Activated CD4-positive, alpha-beta T cell treated with anti-CD3 and anti-CD28 coated beads, Interleukin-2, amount 10 ng/mL, durations not matched to agents 7 days and 5 days (primary cell): ENCODE measurements around the gene ALOX5. TPM values are rescaled to one million over a fixed set of nuclear protein-coding genes. Genes with fewer than 3 reads are reported as not detected.
"Not testable (repeated sequence)": the region's sequence is repeated elsewhere in the genome, so short reads cannot be mapped to it uniquely, and the experiment has no call there.

Source experiments
- CTCF ChIA-PET: fragments of 350-600 bp; sonication (Branson Sonifier 250); formaldehyde crosslinking; loops from one replicate; lab custom pipeline; 2021; ENCODE audit warnings: antibody characterized with exemption; lab: Charles Lee
- POLR2A ChIA-PET: fragments of 350-600 bp; sonication (Branson Sonifier 250); formaldehyde crosslinking; loops from one replicate; lab custom pipeline; 2021; ENCODE audit warnings: antibody characterized with exemption; lab: Charles Lee
- DNase-seq: peaks from one replicate; pipeline ENCODE4 v3.0.0-alpha.2; 2020
- H3K27ac Mint-ChIP-seq: one replicate; pipeline ENCODE4 v1.8.0; 2021; ENCODE audit warnings: mild to moderate bottlenecking, moderate library complexity, mixed read lengths
- H3K27me3 Mint-ChIP-seq: one replicate; pipeline ENCODE4 v1.8.0; 2021; ENCODE audit warnings: mixed read lengths
- H3K36me3 Mint-ChIP-seq: one replicate; pipeline ENCODE4 v1.8.0; 2021; ENCODE audit warnings: low read depth, mixed read lengths
- H3K4me1 Mint-ChIP-seq: one replicate; pipeline ENCODE4 v1.8.0; 2021; ENCODE audit warnings: mixed read lengths
- H3K4me3 Mint-ChIP-seq: one replicate; pipeline ENCODE4 v1.8.0; 2021; ENCODE audit warnings: mild to moderate bottlenecking, moderate library complexity, mixed read lengths
- H3K9me3 Mint-ChIP-seq: one replicate; pipeline ENCODE4 v1.8.0; 2021; ENCODE audit warnings: mixed read lengths
- total RNA-seq, 2 experiments: library from RNA; stranded (reverse); gene quantifications; one replicate each; pipeline ENCODE4 v1.2.3, GENCODE V29; 2021

ALOX5 gene
- 1 to 10 TPM; 6.7 to 9.0 TPM for total RNA-seq

DNA sequence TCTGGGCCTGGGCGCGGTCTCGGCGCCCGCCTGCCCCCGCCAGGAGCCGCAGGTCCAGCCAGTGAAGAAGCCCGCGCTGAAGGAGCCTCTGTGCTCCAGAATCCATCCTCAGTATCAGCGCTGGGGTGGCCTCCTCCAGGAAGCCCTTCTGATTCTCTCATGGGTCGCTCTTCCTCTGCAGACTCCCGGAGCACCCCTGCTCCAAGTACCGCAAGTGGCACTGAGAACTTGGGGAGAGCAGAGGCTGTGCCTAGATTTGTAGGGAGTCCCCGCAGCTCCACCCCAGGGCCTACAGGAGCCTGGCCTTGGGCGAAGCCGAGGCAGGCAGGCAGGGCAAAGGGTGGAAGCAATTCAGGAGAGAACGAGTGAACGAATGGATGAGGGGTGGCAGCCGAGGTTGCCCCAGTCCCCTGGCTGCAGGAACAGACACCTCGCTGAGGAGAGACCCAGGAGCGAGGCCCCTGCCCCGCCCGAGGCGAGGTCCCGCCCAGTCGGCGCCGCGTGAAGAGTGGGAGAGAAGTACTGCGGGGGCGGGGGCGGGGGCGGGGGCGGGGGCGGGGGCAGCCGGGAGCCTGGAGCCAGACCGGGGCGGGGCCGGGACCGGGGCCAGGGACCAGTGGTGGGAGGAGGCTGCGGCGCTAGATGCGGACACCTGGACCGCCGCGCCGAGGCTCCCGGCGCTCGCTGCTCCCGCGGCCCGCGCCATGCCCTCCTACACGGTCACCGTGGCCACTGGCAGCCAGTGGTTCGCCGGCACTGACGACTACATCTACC lies at the start of gene ALOX5:
Gene ALOX5, plus strand, starts transcription at position 641 of the 774 bp plus-strand sequence. Its CDS starts 64 bp downstream, at position 705.
- Mint-ChIP-seq H3K27me3 (peaks cover 73% of the 10 kb centered on the region), H3K27ac (peak within 1 kb of the TSS; percentile 73), H3K9me3 (no peaks in the 10 kb centered on the region), H3K36me3 (peaks cover 2% of the 10 kb centered on the region), H3K4me3 (peak within 1 kb of the TSS; percentile 72), H3K4me1 (peaks cover 29% of the 10 kb centered on the region)
- CTCF ChIA-PET, result no interaction called here
- DNase-seq, result peak; percentile 48
- POLR2A ChIA-PET, result no interaction called here

DNA sequence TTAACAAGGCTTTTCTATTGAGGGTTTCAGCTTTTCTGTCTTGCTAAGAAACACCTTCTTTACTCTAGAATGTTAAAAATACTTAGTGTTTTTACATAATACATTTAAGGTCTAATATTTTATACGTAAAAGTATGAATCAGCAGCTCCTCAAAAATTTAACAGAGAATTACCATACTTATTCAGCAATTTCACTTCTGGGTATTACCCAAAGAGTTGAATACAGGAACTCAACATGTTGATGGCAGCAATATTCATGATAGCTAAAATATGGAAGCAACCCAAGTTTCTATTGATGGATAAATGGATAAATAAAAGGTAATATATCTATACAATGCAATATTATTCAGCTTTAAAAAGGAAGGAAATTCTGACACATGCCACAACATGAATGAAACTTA lies 48.9 kb upstream of the ALOX5 start:
- ChIA-PET CTCF (no interaction called here), POLR2A (no interaction called here)
- Mint-ChIP-seq H3K27ac (no peak overlapping the region), H3K27me3 (peaks cover 54% of the 10 kb centered on the region), H3K36me3 (no peaks in the 10 kb centered on the region), H3K9me3 (no peaks in the 10 kb centered on the region), H3K4me3 (no peak overlapping the region), H3K4me1 (no peaks in the 10 kb centered on the region)
- no peak for DNase-seq

DNA sequence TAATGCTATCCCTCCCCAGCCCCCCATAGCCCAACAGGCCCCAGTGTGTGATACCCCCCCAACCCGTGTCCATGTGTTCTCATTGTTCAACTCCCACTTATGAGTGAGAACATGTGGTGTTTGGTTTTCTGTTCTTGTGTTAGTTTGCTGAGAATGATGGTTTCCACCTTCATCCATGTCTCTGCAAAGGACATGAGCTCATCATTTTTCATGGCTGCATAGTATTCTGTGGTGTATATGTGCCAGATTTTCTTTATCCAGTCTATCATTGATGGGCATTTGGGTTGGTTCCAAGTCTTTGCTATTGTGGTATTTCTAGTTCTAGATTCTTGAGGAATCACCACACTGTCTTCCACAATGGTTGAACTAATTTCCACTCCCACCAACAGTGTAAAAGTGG lies 47.2 kb upstream of the ALOX5 start:
- H3K36me3 Mint-ChIP-seq, POLR2A ChIA-PET, CTCF ChIA-PET, H3K4me3 Mint-ChIP-seq, H3K27ac Mint-ChIP-seq, H3K9me3 Mint-ChIP-seq, DNase-seq, H3K4me1 Mint-ChIP-seq: not testable (repeated sequence)
- peaks cover 63% of the 10 kb centered on the region for H3K27me3 Mint-ChIP-seq

DNA sequence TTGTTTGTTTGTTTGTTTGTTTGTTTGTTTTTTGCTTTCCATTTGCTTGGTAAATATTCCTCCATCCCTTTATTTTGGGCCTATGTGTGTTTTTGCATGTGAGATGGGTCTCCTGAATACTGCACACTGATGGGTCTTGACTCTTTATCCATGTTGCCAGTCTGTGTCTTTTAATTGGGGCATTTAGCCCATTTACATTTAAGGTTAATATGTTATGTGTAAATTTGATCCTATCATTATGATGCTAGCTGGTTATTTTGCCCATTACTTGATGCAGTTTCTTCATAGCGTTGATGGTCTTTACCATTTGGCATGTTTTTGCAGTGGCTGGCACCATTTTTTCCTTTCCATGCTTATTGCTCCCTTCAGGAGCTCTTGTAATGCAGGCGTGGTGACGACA lies 42.2 kb upstream of the ALOX5 start:
- CTCF ChIA-PET, result interaction anchor here (1.1 to 1.5 kb wide), 3 partner anchors 10 to 111 kb away, joined by 3 to 5 read pairs (median 3); no protein-coding TSS in a partner anchor
- H3K9me3 Mint-ChIP-seq, H3K36me3 Mint-ChIP-seq, DNase-seq, H3K4me3 Mint-ChIP-seq, H3K4me1 Mint-ChIP-seq, POLR2A ChIA-PET, H3K27ac Mint-ChIP-seq: not testable (repeated sequence)
- H3K27me3 Mint-ChIP-seq, result peaks cover 37% of the 10 kb centered on the region

DNA sequence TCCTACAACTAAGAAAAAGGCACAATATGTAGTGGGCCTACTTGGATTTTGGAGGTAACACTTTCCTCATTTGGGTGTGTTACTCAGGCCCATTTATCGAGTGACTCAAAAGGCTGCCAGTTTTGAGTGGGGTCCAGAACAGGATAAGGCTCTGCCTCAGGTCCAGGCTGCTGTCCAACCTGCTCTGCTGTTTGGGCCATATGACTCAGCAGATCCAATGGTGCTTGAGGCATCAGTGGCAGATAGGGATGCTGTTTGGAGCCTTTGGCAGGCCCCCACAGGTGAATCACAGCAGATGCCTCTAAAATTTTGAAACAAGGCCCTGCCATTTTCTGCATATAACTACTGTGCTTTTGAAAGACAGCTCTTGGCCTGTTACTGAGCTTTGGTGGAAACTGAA lies 34.1 kb upstream of the ALOX5 start:
- no peaks in the 10 kb centered on the region for H3K4me1 Mint-ChIP-seq
- H3K27me3 Mint-ChIP-seq, result peaks cover 19% of the 10 kb centered on the region
- POLR2A ChIA-PET, result no interaction called here
- CTCF ChIA-PET, result interaction anchor here (0.6 kb wide), 1 partner anchor 966 kb away, joined by 3 read pairs; no protein-coding TSS in a partner anchor
- no peak overlapping the region for H3K27ac Mint-ChIP-seq
- H3K9me3 Mint-ChIP-seq, result peaks cover 14% of the 10 kb centered on the region
- H3K36me3 Mint-ChIP-seq, result no peaks in the 10 kb centered on the region
- no peak overlapping the region for H3K4me3 Mint-ChIP-seq
- DNase-seq, result no peak

DNA sequence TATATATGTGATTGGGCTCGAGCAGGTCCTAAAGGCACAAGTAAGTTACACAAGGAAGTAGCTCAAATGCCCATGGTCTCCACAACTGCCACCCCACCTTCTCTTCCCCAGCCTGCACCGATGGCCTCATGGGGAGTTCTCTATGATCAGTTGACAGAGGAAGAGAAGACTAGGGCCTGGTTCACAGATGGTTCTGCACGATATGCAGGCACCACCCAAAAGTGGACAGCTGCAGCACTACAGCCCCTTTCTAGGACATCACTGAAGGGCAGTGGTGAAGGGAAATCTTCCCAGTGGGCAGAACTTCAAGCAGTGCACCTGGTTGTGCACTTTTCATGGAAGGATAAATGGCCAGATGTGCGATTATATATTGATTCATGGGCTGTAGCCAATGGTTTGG lies 33.6 kb upstream of the ALOX5 start:
- H3K36me3 Mint-ChIP-seq, H3K27ac Mint-ChIP-seq, DNase-seq, H3K4me1 Mint-ChIP-seq, H3K4me3 Mint-ChIP-seq, POLR2A ChIA-PET: not testable (repeated sequence)
- Mint-ChIP-seq H3K27me3 (peaks cover 19% of the 10 kb centered on the region), H3K9me3 (peaks cover 14% of the 10 kb centered on the region)
- CTCF ChIA-PET, result interaction anchor here (0.6 kb wide), 1 partner anchor 965 kb away, joined by 3 read pairs; no protein-coding TSS in a partner anchor

DNA sequence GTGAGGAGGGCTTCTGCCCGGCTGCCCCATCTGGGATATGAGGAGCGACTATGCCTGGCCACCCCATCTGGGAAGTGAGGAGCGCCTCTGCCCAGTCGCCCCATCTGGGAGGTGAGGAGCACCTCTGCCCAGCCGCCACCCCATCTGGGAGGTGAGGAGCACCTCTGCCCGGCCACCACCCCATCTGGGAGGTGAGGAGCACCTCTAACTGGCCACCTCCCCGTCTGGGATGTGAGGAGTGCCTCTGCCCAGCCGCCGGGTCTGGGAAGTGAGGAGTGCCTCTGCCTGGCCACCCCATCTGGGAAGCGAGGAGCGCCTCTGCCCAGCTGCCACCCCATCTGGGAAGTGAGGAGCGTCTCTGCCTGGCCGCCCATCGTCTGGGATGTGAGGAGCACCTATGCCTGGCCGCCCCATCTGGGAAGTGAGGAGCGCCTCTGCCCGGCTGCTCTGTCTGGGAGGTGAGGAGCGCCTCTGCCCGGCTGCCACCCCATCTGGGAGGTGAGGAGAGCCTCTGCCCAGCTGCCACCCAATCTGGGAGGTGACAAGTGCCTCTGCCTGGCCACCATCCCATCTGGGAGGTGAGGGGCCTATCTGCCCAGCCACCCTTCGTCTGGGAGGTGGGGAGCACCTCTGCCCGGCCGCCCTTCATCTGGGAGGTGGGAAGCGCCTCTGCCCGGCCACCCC lies 27.2 kb upstream of the ALOX5 start:
- H3K9me3 Mint-ChIP-seq, DNase-seq, H3K36me3 Mint-ChIP-seq, H3K4me1 Mint-ChIP-seq, POLR2A ChIA-PET, CTCF ChIA-PET, H3K4me3 Mint-ChIP-seq, H3K27ac Mint-ChIP-seq: not testable (repeated sequence)
- peaks cover 23% of the 10 kb centered on the region for H3K27me3 Mint-ChIP-seq

DNA sequence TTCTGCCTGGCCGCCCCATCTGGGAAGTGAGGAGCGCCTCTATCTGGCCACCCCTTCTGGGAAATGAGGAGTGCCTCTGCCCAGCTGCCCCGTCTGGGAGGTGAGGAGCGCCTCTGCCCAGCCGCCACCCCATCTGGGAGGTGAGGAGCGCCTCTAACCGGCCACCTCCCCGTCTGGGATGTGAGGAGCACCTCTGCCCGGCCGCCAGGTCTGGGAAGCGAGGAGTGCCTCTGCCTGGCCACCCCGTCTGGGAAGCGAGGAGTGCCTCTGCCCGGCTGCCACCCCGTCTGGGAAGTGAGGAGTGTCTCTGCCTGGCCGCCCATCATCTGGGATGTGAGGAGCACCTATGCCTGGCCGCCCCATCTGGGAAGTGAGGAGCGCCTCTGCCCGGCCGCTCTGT lies 26.6 kb upstream of the ALOX5 start:
- H3K36me3 Mint-ChIP-seq, DNase-seq, CTCF ChIA-PET, POLR2A ChIA-PET, H3K27ac Mint-ChIP-seq, H3K4me3 Mint-ChIP-seq, H3K4me1 Mint-ChIP-seq, H3K9me3 Mint-ChIP-seq: not testable (repeated sequence)
- peaks cover 23% of the 10 kb centered on the region for H3K27me3 Mint-ChIP-seq

DNA sequence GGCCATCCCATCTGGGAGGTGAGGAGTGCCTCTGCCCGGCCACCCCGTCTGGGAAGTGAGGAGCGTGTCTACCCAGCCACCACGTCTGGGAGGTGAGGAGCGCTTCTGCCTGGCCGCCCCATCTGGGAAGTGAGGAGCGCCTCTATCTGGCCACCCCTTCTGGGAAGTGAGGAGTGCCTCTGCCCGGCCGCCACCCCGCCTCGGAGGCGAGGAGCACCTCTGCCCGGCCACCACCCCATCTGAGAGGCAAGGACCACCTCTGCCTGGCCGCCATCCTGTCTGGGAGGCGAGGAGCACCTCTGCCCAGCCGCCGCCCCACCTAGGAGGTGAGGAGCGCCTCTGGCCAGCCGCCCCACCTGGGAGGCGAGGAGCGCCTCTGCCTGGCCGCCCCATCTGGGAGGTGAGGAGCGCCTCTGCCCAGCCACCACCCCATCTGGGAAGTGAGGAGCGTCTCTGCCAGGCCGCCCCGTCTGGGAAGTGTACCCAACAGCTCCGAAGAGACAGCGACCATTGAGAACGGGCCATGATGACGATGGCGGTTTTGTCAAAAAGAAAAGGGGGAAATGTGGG lies 25.7 kb upstream of the ALOX5 start:
- peaks cover 17% of the 10 kb centered on the region for H3K27me3 Mint-ChIP-seq
- POLR2A ChIA-PET, H3K9me3 Mint-ChIP-seq, H3K4me3 Mint-ChIP-seq, H3K27ac Mint-ChIP-seq, CTCF ChIA-PET, H3K36me3 Mint-ChIP-seq, DNase-seq: not testable (repeated sequence)
- H3K4me1 Mint-ChIP-seq, result peaks cover 12% of the 10 kb centered on the region

DNA sequence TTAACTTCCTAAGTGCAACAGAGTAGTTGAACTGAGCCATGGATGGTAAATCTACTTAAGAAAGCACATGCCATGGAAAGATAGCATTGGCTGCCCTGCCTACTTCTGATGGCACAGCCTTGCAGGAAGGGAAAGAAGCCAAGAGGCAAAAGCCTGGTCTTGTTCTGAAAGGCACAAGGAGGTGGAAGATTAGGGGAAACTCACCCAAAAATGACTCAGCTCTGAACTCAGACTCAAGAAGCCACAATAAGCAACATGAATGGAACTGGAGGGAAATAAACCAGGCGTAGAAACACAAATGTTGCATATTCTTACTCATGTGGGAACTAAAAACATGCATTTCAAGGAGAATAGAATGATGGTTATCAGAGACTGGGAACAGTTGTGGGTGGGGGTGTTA lies 20.8 kb upstream of the ALOX5 start:
- H3K27ac Mint-ChIP-seq, result no peak overlapping the region

DNA sequence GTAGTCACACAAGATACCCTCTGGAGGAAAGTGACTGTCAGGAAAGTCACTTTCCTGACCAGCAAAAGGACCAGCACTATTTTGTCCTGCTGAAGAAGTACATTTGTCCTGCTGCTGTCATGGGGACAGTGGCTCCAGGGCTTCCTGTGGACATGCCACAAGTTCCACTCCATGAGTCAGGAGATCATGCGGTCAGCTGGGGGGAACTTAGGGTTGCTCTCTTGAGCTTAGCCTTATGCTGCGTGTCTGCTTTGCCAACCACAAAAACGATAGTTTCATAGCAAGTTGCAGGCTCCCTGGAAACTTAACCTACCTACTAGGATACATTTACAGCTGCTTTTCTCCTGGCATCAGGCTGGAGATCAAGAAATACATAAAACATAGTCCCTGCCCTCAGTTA lies 19.8 kb upstream of the ALOX5 start:
- peaks cover 34% of the 10 kb centered on the region for H3K27me3 Mint-ChIP-seq
- peaks cover 2% of the 10 kb centered on the region for H3K9me3 Mint-ChIP-seq
- CTCF ChIA-PET, result interaction anchor here (1.3 kb wide), 1 partner anchor 19 kb away, joined by 3 read pairs; no protein-coding TSS in a partner anchor
- POLR2A ChIA-PET, result no interaction called here
- H3K4me1 Mint-ChIP-seq, result peaks cover 15% of the 10 kb centered on the region
- H3K4me3 Mint-ChIP-seq, result no peak overlapping the region
- DNase-seq, result no peak
- no peaks in the 10 kb centered on the region for H3K36me3 Mint-ChIP-seq
- H3K27ac Mint-ChIP-seq, result no peak overlapping the region

More for the DNA sequence above, 20.8 kb upstream of the ALOX5 start:
- Mint-ChIP-seq H3K4me1 (peaks cover 15% of the 10 kb centered on the region), H3K36me3 (peaks cover 3% of the 10 kb centered on the region), H3K9me3 (peaks cover 6% of the 10 kb centered on the region), H3K4me3 (no peak overlapping the region), H3K27me3 (peaks cover 35% of the 10 kb centered on the region)
- DNase-seq, result no peak
- ChIA-PET CTCF (interaction anchor here (0.9 to 1.3 kb wide), 2 partner anchors 18 to 66 kb away, joined by 3 read pairs; no protein-coding TSS in a partner anchor), POLR2A (no interaction called here)

DNA sequence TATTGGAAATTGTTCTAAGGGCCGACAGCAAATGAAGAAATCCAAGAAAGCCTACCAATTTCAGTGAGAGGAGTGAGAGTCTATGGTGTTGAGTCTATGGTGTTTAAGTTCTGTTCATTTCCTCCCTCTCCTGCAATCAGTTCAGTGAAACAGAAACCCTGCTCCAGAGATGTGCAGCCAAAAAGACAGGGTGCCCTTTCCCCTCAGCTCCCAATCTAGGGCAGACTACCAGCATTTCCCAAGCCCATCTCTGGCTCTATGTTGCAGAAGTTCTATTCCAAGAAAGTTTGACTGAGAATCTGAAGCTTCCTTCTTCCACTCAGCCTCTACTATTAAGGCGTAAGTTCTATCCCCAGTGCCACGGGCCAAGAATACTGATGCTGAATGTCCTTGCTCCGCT lies 18.5 kb upstream of the ALOX5 start:
- Mint-ChIP-seq H3K27ac (no peak overlapping the region), H3K4me3 (no peak overlapping the region), H3K36me3 (peaks cover 6% of the 10 kb centered on the region), H3K27me3 (peaks cover 44% of the 10 kb centered on the region), H3K9me3 (peaks cover 2% of the 10 kb centered on the region), H3K4me1 (peaks cover 18% of the 10 kb centered on the region)
- no peak for DNase-seq
- ChIA-PET CTCF (no interaction called here), POLR2A (no interaction called here)

DNA sequence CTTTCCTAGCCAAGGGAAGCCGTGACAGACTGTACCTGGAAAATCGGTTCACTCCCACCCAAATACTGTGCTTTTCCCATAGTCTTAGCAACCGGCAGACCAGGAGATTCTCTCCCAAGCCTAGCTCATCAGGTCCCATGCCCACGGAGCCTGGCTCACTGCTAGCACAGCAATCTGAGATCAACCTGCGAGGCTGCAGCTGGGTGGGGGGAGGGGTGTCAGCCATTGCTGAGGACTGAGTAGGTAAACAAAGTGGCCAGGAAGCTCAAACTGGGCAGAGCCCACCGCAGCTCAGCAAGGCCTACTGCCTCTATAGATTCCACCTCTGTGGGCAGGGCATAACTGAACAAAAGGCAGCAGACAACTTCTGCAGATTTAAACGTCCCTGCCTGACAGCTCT lies 15.1 kb upstream of the ALOX5 start:
- CTCF ChIA-PET, POLR2A ChIA-PET, H3K4me3 Mint-ChIP-seq, H3K9me3 Mint-ChIP-seq, H3K27ac Mint-ChIP-seq, H3K36me3 Mint-ChIP-seq, DNase-seq: not testable (repeated sequence)
- Mint-ChIP-seq H3K27me3 (peaks cover 54% of the 10 kb centered on the region), H3K4me1 (peaks cover 24% of the 10 kb centered on the region)
